ENCODE measurements around the gene GGTLC1. TPM values are rescaled to one million over a fixed set of nuclear protein-coding genes. Genes with fewer than 3 reads are reported as not detected.

GGTLC1 gene
- total RNA-seq, 1 experiment from 2014 or later, result not detected

DNA sequence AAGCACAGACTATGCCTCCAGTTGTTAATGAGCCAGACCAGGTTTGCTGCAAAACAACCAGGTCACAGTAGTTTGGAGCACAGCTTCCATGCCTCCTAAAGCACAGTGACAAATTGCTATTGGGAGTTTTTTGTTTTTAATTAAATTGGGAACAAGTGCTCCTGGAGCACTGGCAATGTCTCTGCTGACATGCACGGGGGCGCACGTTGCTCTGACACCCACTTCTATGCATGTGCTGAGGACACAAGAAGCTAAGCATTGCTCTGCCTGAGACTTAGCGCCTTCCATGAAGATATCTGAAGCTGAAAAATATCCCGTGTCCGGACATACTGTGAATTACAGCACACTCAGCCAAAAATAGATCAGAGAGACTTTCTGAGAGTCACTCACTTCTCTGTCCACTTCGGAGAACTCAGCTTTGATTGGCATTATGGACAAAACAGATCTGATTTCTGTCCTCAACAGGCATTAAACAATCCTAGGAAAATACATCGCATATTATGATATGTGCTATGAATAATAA is 18.6 kb upstream of the GGTLC1 start:
- no peak overlapping the region for H3K4me2 ChIP-seq (ENCODE audit: low read length)
- no peaks in the 10 kb centered on the region for H3K4me1 ChIP-seq (ENCODE audit: control insufficient read depth in 1 of 2, insufficient read depth in 2 of 2, low read length in 2 of 2)
- H3K4me3 ChIP-seq (replicated peaks in 1 of 2; ENCODE audit: low read depth in 1 of 2, low read length in 2 of 2), result no peak overlapping the region
- no peak overlapping the region for H3K27ac ChIP-seq (ENCODE audit: low read depth, low read length)
- H2AFZ ChIP-seq (ENCODE audit: low read depth, low read length, poor library complexity, severe bottlenecking), result no peak overlapping the region
- no peaks in the 10 kb centered on the region for H3K9me2 ChIP-seq (ENCODE audit: insufficient read depth)
- H3K36me3 ChIP-seq (ENCODE audit: control insufficient read depth in 1 of 2, insufficient read depth in 2 of 2, low read length in 2 of 2), result no peaks in the 10 kb centered on the region
- DNase-seq (ENCODE audit: low read depth, low spot score), result no peak
- no peaks in the 10 kb centered on the region for H4K20me1 ChIP-seq (ENCODE audit: insufficient read depth)
- no peak overlapping the region for H3K9ac ChIP-seq (ENCODE audit: low read length)
- no peak for ATAC-seq
- intact Hi-C loops (cut with micrococcal nuclease), result no loop called here
- TF ChIP-seq ZNF274 (IDR thresholded peaks at IDR 0.05; ENCODE audit: low read depth, low read length) (no peak), SRF (IDR thresholded peaks at IDR 0.05; ENCODE audit: low read depth) (no peak), ZBTB33 (IDR thresholded peaks at IDR 0.05; ENCODE audit: extremely low read depth, insufficient replicate concordance, low read length) (no peak), POLR2A (IDR thresholded peaks at IDR 0.05; ENCODE audit: borderline replicate concordance, extremely low read depth, insufficient read depth, insufficient read length) (no peak), MAX (IDR thresholded peaks at IDR 0.05) (no peak)
- TF ChIP-seq, protein P1, sequence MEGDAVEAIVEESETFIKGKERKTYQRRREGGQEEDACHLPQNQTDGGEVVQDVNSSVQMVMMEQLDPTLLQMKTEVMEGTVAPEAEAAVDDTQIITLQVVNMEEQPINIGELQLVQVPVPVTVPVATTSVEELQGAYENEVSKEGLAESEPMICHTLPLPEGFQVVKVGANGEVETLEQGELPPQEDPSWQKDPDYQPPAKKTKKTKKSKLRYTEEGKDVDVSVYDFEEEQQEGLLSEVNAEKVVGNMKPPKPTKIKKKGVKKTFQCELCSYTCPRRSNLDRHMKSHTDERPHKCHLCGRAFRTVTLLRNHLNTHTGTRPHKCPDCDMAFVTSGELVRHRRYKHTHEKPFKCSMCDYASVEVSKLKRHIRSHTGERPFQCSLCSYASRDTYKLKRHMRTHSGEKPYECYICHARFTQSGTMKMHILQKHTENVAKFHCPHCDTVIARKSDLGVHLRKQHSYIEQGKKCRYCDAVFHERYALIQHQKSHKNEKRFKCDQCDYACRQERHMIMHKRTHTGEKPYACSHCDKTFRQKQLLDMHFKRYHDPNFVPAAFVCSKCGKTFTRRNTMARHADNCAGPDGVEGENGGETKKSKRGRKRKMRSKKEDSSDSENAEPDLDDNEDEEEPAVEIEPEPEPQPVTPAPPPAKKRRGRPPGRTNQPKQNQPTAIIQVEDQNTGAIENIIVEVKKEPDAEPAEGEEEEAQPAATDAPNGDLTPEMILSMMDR (IDR thresholded peaks at IDR 0.05 in 2 of 3, conservative IDR thresholded peaks at IDR 0.05 in 1 of 3; ENCODE audit: borderline replicate concordance in 1 of 3, insufficient read depth in 1 of 3, low read depth in 2 of 3, low read length in 2 of 3), result no peak
- TF ChIP-seq, protein P2, sequence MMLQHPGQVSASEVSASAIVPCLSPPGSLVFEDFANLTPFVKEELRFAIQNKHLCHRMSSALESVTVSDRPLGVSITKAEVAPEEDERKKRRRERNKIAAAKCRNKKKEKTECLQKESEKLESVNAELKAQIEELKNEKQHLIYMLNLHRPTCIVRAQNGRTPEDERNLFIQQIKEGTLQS (IDR thresholded peaks at IDR 0.05), result no peak
- ChIA-PET CTCF (no interaction called here), POLR2A (no interaction called here), RAD21 (ENCODE audit: low non-redundant PET in 1 of 2, low total read pairs in 2 of 2, uncharacterized antibody in 2 of 2, unreplicated experiment in 2 of 2) (no interaction called here)
- H3K27me3 ChIP-seq (ENCODE audit: insufficient read depth, low read length), result peaks cover 11% of the 10 kb centered on the region; the same call in 1 of the 2 replicates
- no peaks in the 10 kb centered on the region for H3K9me3 ChIP-seq (ENCODE audit: control insufficient read depth in 1 of 2, insufficient read depth in 1 of 2, low read depth in 1 of 2, low read length in 2 of 2)
- BruUV-seq (replicated peaks), result no TSS peak
- no peaks in the 10 kb centered on the region for H3K79me2 ChIP-seq (ENCODE audit: insufficient read depth, low read length)
